WTC11 (cell line): ENCODE data around the gene SWT1.

Source experiments
- CTCF ChIP-seq: fragments of 200-600 bp; IDR thresholded peaks from 2 replicates; pipeline ENCODE4 v1.8.0; 2022; ENCODE audit warnings: antibody characterized with exemption
- USF2 ChIP-seq: sonication (generic); formaldehyde crosslinking; IDR thresholded peaks from 2 replicates; pipeline ENCODE4 v1.8.1; 2023; ENCODE audit warnings: mild to moderate bottlenecking, missing genetic modification reagents, moderate library complexity

- TF ChIP-seq CTCF: no peak
- TF ChIP-seq USF2 (CRISPR knock-in tag): no peak
Measured at GRCh38 chr1:185258676-185259075, 101.7 kb downstream of the SWT1 start.
